Activated naive CD4-positive, alpha-beta T cell treated with anti-CD3 and anti-CD28 coated beads, Interleukin-2, amount 50 U/mL, for 16 hours (primary cell): ENCODE results near the gene CRTAC1.

Source experiments
- DNase-seq: peaks from one replicate; pipeline ENCODE4 v3.0.0-alpha.2; 2020

Gene CRTAC1

DNA sequence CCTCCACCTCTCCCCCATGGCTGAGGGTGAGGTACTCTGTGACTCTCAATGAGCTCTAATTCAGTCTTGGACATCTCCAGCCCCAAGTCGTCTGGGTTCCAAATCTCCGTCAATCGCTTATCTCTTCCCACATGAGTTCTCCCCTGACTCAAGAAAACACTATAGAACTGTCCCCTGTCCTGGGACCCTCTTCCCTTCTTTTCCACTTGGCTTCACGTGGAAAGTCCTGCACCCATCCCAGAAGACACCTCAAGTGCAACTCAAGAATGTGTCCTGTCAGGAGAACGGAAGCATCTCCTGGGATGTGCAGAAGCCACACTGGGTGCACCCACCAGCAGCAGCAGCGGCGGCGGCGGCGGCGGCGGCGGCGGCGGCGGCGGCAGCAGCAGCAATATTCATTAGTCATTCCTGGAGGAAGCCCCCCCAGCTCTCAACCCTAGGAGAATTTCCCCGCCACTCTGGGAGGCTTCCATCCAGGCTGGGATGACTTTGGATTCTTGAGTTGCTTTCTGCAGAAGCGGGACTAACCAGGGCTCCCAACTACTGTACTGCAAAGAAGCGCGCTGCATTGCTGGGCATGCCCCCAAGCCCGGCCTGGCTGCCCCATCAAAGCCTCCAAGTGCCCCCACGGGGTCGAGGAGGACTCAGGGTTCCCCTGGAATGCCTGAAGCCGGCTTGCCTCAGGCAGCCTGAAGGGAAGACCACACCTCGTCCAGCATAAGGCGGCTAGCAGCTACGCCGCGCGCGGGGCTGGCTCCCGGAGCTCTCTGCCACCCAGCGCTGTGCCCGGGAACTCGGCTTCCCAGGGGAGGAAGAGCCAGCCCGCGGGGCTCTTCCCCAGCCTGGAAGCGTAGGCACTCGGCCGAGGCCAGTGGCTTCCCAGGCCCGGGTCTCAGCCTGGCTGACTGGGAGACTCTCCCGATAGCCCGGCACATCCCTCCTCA lies 1.0 kb downstream of the CRTAC1 start:
- no peak for DNase-seq

DNA sequence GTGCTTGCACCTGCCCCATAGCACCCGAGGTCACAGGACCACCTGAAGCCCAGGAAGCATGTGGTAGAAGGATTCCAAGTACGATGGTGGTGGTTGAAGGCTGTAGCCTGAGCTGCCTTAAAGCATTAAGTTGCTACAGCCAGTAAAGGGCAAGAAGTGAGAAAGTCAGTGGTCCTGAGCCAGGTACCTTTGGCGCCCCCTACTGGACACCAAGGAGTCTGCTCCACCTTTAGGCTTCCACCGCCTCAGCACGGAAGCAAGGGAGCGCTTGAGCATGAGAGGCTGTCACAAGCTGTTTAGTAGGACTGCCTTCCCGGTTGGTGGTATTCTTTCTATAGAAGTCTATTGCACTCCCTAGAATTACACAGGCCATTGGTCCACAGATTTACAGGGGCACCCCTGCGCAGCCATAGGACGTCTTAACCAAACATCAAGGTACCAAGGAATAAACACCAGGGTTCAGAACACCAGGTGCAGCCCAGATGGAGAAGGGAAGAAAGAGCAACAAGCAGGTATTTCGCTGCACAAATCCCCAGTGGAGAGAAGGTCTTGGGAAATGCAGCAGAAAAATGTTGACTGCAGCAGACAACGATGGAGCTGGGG lies 2.2 kb downstream of the CRTAC1 start:
- DNase-seq, result peak; percentile 48

DNA sequence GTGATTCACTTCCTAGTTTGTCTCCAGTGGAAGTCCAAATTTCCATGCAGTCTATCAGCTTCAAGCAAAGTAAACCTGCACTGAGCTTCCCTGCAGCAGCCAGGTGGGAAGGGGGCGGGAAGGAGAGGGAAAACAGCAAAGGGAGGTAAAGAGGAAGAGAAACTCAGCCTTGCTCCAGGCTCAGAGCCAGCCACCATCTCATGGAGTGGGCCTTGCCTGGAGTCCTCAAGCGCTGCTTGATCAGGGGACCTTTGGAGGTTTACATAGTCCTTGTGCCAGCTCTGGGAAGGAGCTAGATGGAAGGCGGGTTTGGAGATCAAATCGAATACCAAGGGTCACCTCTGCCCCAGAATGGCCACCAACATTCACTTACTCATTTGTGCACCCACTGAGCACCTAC lies 7.4 kb downstream of the CRTAC1 start:
- DNase-seq, result no peak

DNA sequence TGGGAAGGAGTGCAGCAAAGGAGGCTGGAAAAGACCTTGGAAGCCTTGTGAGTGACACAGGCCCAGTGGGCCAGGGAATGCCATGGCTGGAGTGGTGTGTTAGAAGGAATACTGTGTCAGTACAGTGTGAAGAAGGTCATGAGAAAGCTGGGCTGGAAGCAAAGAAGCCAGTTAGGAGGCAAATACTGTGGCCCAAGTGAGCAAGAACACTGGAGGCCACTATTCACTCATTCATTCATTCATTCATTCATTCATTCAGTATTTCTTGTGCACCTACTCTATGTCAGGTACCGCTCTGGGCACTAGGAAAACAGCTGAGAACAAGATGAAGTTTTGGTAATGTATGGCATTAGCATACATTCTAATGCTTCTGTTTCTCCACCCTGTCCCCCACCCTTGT lies 9.6 kb downstream of the CRTAC1 start:
- DNase-seq, result no peak

DNA sequence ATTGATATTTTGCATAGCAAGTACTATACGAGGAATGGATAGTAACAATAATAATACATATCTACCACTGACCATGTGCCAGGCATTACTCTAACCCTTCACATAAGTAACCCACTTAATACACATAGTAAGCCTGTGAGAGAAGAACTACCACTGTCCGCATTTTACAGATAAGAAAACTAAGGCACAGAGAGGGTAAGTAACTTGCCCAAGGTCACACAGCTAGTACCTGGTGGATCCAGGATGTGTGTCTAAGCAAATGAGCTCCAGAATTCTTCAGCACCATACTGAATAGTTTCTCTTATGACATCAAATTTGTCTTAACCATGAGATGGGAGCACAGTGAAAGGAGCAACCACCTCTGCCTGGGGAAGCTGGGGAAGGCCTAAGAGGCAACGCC lies 10.2 kb downstream of the CRTAC1 start:
- no peak for DNase-seq

DNA sequence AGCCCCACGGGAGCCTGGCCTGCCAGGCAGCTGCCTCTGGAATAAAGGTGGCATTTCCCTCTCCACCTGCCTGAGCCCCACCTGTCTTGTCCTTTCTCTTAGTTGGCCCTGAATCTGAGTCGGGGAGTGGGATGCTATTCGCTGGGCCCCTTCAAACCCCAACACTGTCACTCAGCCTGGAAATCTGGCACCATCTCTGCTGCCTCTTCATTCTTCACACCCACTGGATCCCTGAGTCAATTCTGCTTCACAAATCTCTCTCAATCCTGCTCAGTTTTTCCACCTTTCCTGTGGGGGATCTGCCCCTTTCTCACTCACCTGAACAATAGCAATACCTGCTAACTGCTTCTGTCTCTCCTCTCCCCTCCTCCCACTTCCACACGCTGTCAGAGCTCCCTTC lies 10.6 kb downstream of the CRTAC1 start:
- DNase-seq, result no peak

DNA sequence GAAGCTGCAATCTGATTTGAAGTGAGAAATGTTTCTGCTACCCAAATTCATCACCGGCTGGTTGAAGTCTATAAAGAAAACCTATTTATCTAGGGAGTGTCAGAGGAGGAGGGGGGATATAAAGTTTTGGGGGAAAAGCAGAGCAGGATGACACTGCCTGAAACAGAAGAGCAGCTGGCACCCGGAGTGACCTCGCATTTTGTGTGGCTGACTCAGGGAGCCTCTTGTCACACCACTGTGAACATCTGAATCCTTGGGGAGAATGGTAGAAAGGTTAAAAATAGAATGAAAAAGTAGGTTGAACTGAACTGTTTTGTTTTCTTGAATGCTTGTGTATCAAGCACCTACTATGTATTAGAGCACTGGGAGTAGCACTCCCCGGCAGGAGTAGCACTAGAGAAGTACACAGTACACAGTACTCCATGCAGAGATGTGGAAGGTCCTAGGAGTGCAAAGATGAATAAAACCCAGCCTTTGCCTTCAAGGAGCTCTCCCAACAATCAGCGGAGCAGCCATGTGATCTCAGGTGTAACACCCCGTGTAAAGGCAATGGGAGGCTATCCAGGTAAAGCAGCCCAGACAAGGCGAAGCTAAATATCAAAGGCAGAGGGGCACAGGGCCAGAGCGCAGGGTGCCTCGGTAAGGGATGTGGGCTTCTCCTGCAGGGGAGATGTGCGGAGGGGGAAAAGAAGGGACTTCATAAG lies 13.5 kb downstream of the CRTAC1 start:
- DNase-seq, result no peak

DNA sequence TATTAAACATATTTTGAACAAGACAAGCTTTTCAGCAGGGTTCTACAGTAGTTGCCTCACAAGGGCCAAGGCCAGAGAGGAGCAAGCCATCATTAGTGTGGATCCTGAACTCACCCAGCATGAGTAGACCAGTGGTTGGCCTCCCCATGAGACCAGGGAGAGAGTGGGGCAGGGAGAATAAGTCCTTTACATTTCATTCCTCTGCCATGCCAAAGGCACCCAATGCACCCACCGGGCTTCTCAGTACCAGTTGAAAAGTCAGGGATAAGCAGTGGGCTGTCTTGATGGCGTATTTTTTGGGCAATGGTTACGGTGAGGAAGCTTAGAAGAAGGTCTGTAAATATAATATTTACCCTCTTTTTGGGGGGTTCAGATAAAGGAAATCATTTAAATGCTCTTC lies 16.6 kb downstream of the CRTAC1 start:
- DNase-seq, result no peak

DNA sequence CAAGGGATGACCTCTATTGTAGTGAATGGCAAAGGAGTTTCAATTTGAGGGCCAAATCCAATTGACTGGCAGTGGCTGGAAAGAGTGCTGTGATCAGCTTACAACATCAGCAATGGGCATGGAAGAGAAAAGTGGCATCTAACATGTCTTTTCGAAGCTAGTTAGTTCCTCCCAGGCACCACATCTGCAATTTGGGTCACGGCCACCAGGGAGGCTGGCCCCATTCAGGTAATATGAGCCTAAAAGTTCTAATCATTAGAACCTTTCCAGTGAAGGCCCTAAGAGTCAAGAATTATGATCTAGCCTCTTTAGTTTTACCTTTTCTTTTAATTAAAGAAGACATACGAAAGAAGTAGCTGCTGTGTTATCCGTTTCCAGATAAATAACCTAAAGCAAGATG lies 17.3 kb downstream of the CRTAC1 start:
- no peak for DNase-seq

DNA sequence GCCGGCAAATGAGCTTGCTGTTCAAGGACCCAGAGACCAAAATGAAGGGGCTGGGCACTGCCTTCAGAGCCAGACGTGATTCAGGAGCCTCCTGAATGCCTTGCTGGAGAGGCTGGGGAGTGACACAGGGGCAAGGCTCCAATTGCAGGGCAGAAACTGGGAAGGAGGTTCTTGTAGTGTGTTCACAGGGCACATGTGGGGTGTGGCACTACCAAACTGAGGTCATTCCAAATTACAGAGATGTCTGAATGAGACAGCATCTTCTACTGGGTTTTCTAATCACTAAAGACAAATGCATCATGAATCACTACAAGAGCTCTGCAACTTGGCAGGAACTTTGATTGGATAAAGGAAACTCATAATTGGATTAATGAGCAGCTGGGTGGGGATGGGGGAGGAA lies 17.8 kb downstream of the CRTAC1 start:
- DNase-seq, result no peak

DNA sequence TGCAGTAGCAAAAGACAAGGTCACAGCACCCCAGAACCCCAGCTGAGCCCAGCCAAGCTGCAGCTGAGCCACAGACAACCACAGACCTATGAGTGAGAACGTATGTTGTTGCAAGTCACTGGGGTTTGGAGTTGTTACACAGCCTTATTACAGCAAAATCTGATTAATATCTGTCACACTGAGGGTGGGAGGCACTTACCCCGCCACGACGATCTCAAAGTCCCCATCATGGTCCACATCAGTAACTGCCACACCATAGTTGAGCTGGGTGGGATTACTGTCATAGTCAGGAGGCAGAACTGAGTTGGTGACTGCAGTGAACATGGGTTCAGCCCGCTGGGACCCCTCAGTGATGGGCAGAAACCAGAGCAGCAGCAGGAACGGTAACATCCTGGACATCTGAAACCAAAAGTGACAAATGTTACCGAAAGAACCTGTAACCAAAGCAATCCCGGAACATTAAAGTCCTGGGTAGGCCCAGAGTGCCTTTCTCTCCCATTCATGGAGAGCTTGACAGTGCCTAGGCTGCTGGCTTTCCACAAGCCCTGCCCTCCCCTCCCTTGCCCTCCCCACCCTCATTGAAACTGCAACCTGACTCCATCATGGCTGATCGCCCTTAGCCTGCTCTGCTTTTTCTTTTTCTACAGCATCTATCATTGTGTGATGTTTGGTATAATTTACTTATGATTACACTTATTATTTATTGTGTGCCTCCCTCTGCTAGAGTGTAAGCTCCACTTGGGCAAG lies 19.3 kb downstream of the CRTAC1 start:
- DNase-seq, result no peak

DNA sequence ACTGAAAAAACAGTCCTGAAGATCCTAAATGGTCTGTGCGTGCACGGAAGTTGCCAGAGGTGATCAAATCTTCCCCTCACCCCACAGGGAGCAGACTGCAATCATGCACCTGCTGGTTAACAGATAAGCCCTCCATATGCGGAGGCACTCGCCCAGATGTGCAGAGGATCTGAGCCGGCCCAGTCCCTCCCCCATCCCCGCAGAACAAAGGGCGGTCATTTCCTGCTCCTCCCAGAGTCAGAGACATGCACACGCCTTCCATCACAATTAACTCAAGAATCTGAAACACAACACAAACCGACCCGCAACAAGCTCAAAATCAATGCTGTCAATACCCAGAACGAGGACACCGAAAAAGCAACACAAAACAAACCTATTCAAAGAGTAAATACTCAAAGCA lies 24.2 kb downstream of the CRTAC1 start:
- no peak for DNase-seq

DNA sequence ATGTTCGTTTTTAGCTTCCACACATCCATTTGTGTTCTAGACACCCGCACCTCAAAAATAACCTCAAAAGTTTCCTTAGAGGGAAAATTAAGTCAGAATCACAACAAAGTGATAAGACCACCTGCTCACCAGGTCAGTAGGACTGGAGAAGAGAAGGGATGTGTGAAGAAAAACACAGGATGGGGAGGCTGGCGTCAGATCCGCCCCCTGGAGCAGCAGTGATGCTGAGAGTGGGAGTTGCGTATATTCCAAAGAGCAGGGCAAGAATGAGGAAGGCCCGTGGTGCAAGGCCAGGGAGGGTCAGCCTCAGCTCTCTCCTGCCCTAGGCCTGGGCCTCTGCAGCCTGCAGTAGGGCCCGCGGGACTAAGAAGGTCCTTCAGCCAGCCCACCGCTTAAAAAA lies 28.7 kb downstream of the CRTAC1 start:
- no peak for DNase-seq

DNA sequence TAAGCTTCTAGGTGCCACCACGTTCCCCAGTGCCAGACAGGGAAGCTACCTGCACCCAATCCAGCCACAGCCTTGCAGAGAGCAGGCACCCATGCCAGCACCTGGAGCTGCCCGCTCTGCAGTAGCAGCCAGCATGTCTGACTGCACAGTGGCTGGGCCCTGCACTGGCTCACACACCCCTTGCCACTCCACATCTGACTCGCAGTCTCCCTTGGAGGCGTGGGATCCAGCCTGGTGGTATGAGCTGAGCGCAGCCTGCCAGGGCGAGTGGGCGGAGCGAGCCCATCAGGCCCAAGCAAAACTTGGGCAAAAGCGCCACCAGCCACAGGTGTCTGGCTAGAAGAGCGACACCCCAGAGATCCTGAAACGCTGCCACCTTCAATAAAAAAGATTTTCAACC lies 30.1 kb downstream of the CRTAC1 start:
- no peak for DNase-seq

DNA sequence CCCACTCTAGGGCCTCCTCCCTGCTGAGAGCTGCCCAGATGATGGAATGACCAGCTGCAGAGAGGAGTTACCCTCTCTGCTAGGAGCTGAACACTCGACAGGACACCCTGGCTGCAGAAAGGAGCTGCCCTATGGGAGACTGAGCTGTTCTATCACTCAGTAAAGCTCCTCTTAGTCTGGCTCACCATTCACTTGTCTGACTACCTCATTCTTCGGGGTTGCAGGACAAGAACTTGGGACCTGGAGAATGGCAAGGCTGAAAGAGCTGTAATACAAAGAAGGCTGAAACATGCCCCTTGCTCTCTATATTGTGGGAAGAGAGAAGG lies 30.5 kb downstream of the CRTAC1 start:
- no peak for DNase-seq

DNA sequence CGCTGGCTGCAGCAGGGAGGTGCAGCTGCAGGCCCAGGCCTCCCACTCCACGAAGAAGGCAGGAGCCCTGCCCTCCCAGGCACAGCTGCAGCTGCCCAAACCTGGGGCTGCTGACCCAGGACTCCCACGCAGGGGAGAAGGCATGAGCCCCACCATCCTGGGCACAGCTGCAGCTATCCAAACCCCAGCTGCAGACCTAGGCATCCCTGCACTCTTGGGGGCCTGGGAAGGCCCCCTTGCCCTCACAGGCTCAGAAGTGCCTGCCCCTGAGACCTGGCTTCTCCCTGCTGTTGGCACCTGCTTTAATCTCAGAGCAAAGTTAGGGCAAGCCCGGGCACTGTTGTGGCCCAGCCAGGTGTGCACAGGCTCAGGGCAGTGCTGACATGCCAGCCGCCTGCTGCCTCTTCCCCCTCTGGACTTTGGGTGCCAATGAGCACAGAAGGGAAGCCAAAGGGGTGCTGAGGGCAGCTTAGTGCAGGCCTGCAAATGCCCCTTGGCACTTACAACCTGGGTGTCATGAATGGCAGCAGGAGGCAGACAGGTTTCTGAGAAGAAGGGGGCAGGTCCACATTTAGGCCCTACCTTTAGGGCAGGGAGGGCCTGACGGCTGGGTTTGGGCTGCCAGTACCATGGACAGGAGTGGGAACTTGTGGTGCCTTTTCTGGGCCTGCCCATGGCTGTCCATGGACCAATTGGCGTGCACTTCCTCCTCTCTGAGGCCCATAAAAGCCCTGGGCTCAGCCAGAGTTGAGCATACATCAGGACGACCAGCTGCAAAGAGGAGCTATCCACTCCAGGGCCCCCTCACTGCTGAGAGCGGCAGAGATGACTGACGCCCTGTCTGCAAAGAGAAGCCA lies 31.1 kb downstream of the CRTAC1 start:
- DNase-seq, result no peak

DNA sequence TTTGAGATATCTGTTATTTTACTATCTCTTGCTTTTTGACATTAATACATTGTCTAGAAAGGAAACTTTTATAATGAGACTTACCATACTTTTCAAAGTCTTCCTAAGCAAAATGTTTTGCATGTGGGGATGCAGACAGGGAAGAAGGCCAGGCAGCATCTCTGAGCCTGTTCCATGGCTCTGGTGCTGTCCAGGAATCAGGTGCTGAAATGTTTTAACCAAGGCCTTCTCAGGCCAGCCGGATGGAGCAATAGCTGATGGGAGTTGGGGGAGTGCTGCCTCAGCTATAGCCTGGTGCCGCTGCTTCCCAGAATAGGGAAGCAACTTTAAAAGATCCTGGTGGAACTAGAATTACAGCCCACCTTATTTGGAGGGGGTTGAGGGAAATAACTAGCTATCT lies 38.5 kb downstream of the CRTAC1 start:
- DNase-seq, result no peak

DNA sequence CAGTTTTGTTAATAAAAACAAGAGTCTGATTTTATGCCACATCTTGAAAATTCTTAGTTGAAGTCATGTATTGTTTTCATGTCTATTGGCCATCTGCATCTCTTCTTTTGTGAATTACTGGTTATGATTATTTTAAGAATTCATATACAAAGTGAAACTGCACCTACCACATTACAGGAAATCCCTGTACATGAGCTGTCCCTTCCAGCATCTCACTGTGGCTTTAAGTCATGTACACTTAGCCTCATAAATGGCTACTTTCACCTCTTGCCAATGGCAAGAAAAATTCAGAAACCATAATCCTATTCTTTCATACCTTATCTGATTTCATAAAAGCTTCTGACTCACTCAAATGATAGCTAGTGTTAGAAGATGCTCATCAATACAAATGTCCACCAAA lies 48.6 kb downstream of the CRTAC1 start:
- no peak for DNase-seq

DNA sequence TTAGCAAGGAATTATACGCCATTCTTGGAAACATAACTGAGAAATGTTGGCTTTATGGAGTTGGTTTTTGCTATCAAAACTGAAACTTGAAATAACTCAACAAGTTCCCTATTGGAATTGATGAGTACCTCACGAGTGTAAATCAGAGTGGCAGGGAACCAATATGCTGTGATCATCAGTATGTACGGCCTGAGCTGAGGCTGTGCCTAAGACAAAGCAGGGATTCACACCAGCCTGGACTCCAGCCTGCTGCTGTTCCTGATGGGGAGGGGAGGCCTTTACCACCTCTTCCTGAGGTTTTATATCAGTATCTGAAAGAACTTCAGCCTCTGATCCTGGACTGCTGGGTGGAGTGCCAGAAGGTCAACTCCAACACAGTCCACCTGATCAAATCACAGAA lies 52.7 kb downstream of the CRTAC1 start:
- DNase-seq, result no peak

DNA sequence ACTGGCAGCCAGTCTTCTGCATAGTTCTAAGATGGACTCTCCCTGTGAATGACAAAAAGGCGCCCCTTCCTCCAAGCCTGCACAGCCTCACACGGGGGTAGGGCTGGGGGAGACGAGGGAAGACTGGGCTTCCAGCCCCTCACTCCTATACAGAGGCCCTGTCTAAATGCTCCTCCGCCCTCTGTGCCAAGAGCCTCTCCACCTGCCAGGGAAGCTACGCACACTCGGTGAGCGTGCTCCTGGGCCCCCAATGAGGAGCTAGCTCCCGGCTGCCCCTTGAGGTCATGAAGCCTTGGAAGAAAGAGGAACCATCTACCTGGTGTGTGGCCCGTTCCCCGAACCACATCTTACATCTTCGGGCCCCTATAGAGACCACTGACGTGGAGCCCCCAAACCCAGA lies 54.8 kb downstream of the CRTAC1 start:
- no peak for DNase-seq

DNA sequence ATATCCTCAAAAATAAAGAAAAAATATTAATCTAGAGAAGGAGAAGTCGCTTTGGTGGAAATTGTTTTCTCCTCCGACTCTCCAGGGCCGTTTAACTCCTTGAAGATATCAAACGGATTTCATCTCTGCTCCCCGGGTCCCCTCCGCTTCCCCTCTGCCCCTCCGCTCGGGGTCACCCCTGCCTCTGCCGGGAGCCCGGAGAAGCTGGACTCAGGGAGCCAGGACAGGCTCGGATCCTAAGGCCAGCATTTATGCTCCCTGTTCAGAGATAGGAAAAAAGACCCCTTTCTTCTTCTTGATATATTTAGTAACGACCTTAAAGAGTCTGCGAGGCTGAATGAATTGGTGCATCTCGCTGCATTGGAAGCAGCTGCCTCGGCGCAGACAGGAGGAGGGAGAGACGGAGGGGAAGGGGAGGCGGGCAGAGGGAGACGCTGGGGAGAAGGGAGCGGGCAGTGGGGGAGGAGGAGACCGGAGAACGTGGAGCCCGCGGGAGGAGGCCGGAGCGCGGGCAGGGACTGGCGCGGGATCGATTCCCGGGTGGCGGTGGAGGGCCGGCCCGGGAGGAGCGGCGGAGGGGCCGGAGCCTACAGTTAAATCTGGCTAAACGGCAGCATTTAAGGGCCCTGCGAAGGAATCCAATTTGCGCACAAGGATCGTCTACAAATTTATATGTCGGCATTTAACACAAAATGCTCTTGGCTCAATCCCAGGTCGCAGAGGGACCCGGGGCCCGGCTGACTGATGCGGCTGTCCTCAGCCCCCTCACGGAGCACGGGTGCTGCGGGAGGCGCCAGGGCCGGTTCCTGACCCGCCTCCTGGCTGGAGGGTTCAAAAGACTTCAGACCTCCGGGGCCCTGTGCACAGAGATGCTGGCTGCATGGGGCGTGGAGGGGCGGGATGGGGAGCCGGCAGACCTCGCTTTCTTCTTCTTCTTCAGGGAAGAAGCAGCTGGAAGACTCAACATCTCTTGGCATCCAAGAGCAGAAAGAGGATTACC lies 55.6 kb downstream of the CRTAC1 start:
- no peak for DNase-seq
